ENCODE results near the gene ETV3L. TPM values are rescaled to one million over a fixed set of nuclear protein-coding genes. Genes with fewer than 3 reads are reported as not detected.

The ETV3L gene
- total RNA-seq, 1 donor from 2014 or later: not detected

GRCh38 chr1:157132616-157133167 is 33.1 kb upstream of the ETV3L start:
- intact Hi-C loops (cut with micrococcal nuclease): loop anchor here (10.0 kb wide), 2 partner anchors 628 to 1882 kb away; partner anchors contain the start of gene MEF2D

- intact Hi-C loops (cut with micrococcal nuclease): loop anchor here (10.0 kb wide), 2 partner anchors 627 to 1883 kb away; partner anchors contain the start of gene MEF2D
Observed at GRCh38 chr1:157132111-157132510, 32.5 kb upstream of the ETV3L start.

- intact Hi-C loops (cut with micrococcal nuclease): loop anchor here (10.0 kb wide), 2 partner anchors 626 to 1884 kb away; partner anchors contain the start of gene MEF2D
Observed at GRCh38 chr1:157131281-157131680, 31.7 kb upstream of the ETV3L start.

- intact Hi-C loops (cut with micrococcal nuclease): no loop called here
Observed at GRCh38 chr1:157124855-157125254, 25.2 kb upstream of the ETV3L start.

- intact Hi-C loops (cut with micrococcal nuclease): no loop called here
Observed at GRCh38 chr1:157119448-157119847, 19.8 kb upstream of the ETV3L start.

- intact Hi-C loops (cut with micrococcal nuclease): no loop called here
Observed at GRCh38 chr1:157119008-157119407, 19.4 kb upstream of the ETV3L start.

GRCh38 chr1:157117527-157118057 is 18.0 kb upstream of the ETV3L start:
- intact Hi-C loops (cut with micrococcal nuclease): no loop called here

- intact Hi-C loops (cut with micrococcal nuclease): no loop called here
Observed at GRCh38 chr1:157116737-157117103, 17.1 kb upstream of the ETV3L start.

GRCh38 chr1:157115851-157116736 is 16.5 kb upstream of the ETV3L start:
- intact Hi-C loops (cut with micrococcal nuclease): no loop called here

- intact Hi-C loops (cut with micrococcal nuclease): no loop called here
Observed at GRCh38 chr1:157115429-157115838, 15.8 kb upstream of the ETV3L start.

- intact Hi-C loops (cut with micrococcal nuclease): no loop called here
Observed at GRCh38 chr1:157114183-157115121, 14.8 kb upstream of the ETV3L start.

GRCh38 chr1:157113631-157114030 is 14.0 kb upstream of the ETV3L start:
- intact Hi-C loops (cut with micrococcal nuclease): no loop called here

- intact Hi-C loops (cut with micrococcal nuclease): no loop called here
Observed at GRCh38 chr1:157113106-157113505, 13.5 kb upstream of the ETV3L start.

- intact Hi-C loops (cut with micrococcal nuclease): no loop called here
Observed at GRCh38 chr1:157112186-157112867, 12.7 kb upstream of the ETV3L start.

- intact Hi-C loops (cut with micrococcal nuclease): no loop called here
Observed at GRCh38 chr1:157111396-157112165, 12.0 kb upstream of the ETV3L start.

GRCh38 chr1:157110686-157111085 is 11.1 kb upstream of the ETV3L start:
- intact Hi-C loops (cut with micrococcal nuclease): no loop called here

- intact Hi-C loops (cut with micrococcal nuclease): no loop called here
Observed at GRCh38 chr1:157110003-157110402, 10.4 kb upstream of the ETV3L start.

GRCh38 chr1:157108448-157108847 is 8.8 kb upstream of the ETV3L start:
- intact Hi-C loops (cut with micrococcal nuclease): no loop called here

- intact Hi-C loops (cut with micrococcal nuclease): no loop called here
Observed at GRCh38 chr1:157107702-157108101, 8.1 kb upstream of the ETV3L start.

- intact Hi-C loops (cut with micrococcal nuclease): no loop called here
Observed at GRCh38 chr1:157106813-157107189, 7.2 kb upstream of the ETV3L start.

All from T-helper 2 cell treated with Interferon-gamma antibody and Interleukin-4, amounts not matched to agents 100 ng/mL and 5 ng/mL, for 36 hours (primary cell).